OCI-LY3 (cell line): ENCODE data around the gene RRP7A.

Experiments used
- H2AFZ ChIP-seq: fragments of 200-600, 300-600 bp; shearing (Covaris generic); 2 replicates; pipeline ENCODE4 v1.6.0; 2014; ENCODE audit warnings: antibody characterized with exemption, low read depth, low read length
- H3K27ac ChIP-seq: fragments of 200-600, 300-600 bp; sonication (generic); 2 replicates; pipeline ENCODE4 v1.5.1; 2014; ENCODE audit warnings: mild to moderate bottlenecking, low read length, moderate library complexity, mixed read lengths
- H3K27me3 ChIP-seq: fragments of 200-600, 300-600 bp; sonication (generic); 2 replicates; pipeline ENCODE4 v1.6.1; 2014; ENCODE audit warnings: low read depth, low read length, mixed read lengths
- H3K36me3 ChIP-seq: fragments of 200-600, 300-600 bp; sonication (generic); replicated peaks from 2 replicates; pipeline ENCODE3; 2014; ENCODE audit warnings: low read depth, low read length, mixed read lengths
- H3K4me1 ChIP-seq: fragments of 300-600, 200-600 bp; sonication (generic); 2 replicates; pipeline ENCODE4 v1.6.1; 2014; ENCODE audit warnings: low read length, mixed read lengths
- H3K4me2 ChIP-seq: fragments of 200-600, 300-600 bp; sonication (generic); 2 replicates; pipeline ENCODE4 v1.6.1; 2014; ENCODE audit warnings: low read length, mixed read lengths
- H3K4me3 ChIP-seq: fragments of 300-600, 200-600 bp; sonication (generic); 2 replicates; pipeline ENCODE4 v1.5.1; 2014; ENCODE audit warnings: antibody characterized with exemption, mild to moderate bottlenecking, low read length, moderate library complexity
- H3K79me2 ChIP-seq: fragments of 300-600, 200-600 bp; shearing (Covaris generic); 2 replicates; pipeline ENCODE4 v1.6.1; 2014; ENCODE audit warnings: mild to moderate bottlenecking, low read length, mixed read lengths
- H3K9ac ChIP-seq: fragments of 300-600, 200-600 bp; shearing (Covaris generic); 2 replicates; pipeline ENCODE4 v1.6.0; 2014; ENCODE audit warnings: mild to moderate bottlenecking, low read length, moderate library complexity
- H3K9me3 ChIP-seq: fragments of 200-600, 300-600 bp; shearing (Covaris generic); 2 replicates; pipeline ENCODE4 v1.6.1; 2014; ENCODE audit warnings: low read length, mixed read lengths; ENCODE audit not compliant: insufficient read depth
- H4K20me1 ChIP-seq: fragments of 200-600, 300-600 bp; sonication (generic); 2 replicates; pipeline ENCODE4 v1.6.1; 2016; ENCODE audit warnings: low read length, mixed read lengths; ENCODE audit not compliant: insufficient read depth
- EZH2phosphoT487 ChIP-seq: fragments of 200-600 bp; shearing (Covaris generic); IDR thresholded peaks from 2 replicates; pipeline ENCODE4 v1.6.1; 2018; ENCODE audit warnings: antibody characterized with exemption, mixed run types, low read depth
- TF ChIP-seq, protein P1 (sequence below): fragments of 200-600, 300-600 bp; sonication (generic); IDR thresholded peaks from 2 replicates; pipeline ENCODE4 v1.5.1; 2014; ENCODE audit warnings: antibody characterized with exemption, low read length, low read depth

Gene RRP7A

GRCh38 chr22:42472671-42473070 lies 46.9 kb downstream of the RRP7A start:
- Histone ChIP-seq H2AFZ (no peak overlapping the region), H3K4me1 (no peaks in the 10 kb centered on the region), H3K9me3 (no peaks in the 10 kb centered on the region), H3K9ac (no peak overlapping the region), H3K27ac (no peak overlapping the region), H3K36me3 (no peaks in the 10 kb centered on the region), H3K4me3 (no peak overlapping the region), H3K4me2 (no peak overlapping the region), H3K79me2 (no peaks in the 10 kb centered on the region), H4K20me1 (no peaks in the 10 kb centered on the region), H3K27me3 (peaks cover 31% of the 10 kb centered on the region)
- TF ChIP-seq, protein P1, sequence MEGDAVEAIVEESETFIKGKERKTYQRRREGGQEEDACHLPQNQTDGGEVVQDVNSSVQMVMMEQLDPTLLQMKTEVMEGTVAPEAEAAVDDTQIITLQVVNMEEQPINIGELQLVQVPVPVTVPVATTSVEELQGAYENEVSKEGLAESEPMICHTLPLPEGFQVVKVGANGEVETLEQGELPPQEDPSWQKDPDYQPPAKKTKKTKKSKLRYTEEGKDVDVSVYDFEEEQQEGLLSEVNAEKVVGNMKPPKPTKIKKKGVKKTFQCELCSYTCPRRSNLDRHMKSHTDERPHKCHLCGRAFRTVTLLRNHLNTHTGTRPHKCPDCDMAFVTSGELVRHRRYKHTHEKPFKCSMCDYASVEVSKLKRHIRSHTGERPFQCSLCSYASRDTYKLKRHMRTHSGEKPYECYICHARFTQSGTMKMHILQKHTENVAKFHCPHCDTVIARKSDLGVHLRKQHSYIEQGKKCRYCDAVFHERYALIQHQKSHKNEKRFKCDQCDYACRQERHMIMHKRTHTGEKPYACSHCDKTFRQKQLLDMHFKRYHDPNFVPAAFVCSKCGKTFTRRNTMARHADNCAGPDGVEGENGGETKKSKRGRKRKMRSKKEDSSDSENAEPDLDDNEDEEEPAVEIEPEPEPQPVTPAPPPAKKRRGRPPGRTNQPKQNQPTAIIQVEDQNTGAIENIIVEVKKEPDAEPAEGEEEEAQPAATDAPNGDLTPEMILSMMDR = no peak
- TF ChIP-seq EZH2phosphoT487 = no peak

GRCh38 chr22:42471441-42471840 lies 48.2 kb downstream of the RRP7A start:
- no peak overlapping the region for H2AFZ ChIP-seq
- TF ChIP-seq EZH2phosphoT487 = no peak
- TF ChIP-seq, protein P1 = no peak
- peaks cover 35% of the 10 kb centered on the region for H3K27me3 ChIP-seq
- H3K4me1 ChIP-seq = no peaks in the 10 kb centered on the region
- no peaks in the 10 kb centered on the region for H4K20me1 ChIP-seq
- no peaks in the 10 kb centered on the region for H3K79me2 ChIP-seq
- no peaks in the 10 kb centered on the region for H3K36me3 ChIP-seq
- no peak overlapping the region for H3K4me2 ChIP-seq
- H3K4me3 ChIP-seq = no peak overlapping the region
- H3K9me3 ChIP-seq = no peaks in the 10 kb centered on the region
- H3K9ac ChIP-seq = no peak overlapping the region
- H3K27ac ChIP-seq = no peak overlapping the region

DNA sequence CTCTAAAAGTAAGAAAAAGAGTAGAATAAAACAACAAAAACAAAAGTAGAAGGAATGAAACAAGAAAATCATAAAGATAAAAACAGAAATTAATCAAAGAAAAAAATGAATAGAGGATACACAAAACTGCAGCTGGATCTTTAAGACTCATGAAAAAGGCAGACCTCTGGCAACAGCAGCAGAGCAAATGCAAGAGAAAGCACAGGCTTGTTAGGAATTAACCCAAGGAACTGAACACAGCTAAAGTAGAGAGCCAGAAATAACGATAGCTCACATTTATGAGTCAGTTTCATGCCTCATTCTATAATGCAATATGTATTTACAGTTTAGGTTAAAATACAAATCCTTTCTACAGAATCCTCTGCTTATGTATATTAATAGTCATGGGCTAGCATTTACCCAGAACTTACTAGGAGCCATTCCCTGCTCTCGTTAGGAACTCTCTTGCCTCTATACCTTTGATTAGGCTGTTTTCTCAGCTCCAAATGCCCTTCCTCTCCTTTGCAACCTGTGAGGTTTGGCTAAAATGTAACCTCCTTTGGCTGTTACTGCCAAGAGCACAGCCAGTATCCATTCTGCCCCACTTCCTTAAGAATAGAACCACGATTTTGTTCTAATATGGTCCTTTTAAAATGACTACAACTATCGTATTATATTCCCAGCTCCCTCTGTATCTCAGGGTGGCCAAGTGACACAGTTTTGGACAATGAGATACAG lies 49.1 kb downstream of the RRP7A start:
- Histone ChIP-seq H3K79me2 (no peaks in the 10 kb centered on the region), H3K36me3 (no peaks in the 10 kb centered on the region), H4K20me1 (no peaks in the 10 kb centered on the region), H3K9me3 (no peaks in the 10 kb centered on the region), H3K4me3 (no peak overlapping the region), H2AFZ (no peak overlapping the region), H3K27ac (no peak overlapping the region), H3K9ac (no peak overlapping the region), H3K27me3 (peaks cover 36% of the 10 kb centered on the region), H3K4me1 (no peaks in the 10 kb centered on the region), H3K4me2 (no peak overlapping the region)
- TF ChIP-seq, protein P1 = no peak
- no peak for TF ChIP-seq EZH2phosphoT487

DNA sequence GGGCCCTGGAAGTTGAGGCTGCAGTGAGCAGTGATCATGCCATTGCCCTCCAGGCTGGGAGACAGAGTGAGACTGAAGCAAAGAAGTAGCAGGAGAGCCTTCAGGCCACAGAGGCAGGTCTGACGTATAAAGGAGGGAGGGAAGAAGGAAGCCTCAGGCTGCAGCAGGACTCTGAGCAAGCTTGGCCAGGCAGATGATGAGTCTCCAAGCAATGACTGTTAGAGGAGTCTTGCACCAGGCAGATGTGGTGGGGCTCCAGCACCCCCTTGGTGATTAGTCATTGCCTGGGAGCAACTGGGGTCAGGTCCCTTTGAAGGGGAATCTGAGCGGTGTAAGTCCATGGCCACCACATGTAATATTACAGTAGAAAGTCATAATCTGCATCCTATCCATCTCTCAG lies 50.8 kb downstream of the RRP7A start:
- H3K9me3 ChIP-seq = no peaks in the 10 kb centered on the region
- H3K27ac ChIP-seq = no peak overlapping the region
- H3K9ac ChIP-seq = no peak overlapping the region
- H3K4me3 ChIP-seq = no peak overlapping the region
- H3K4me1 ChIP-seq = no peaks in the 10 kb centered on the region
- no peak overlapping the region for H2AFZ ChIP-seq
- H3K4me2 ChIP-seq = no peak overlapping the region
- H3K79me2 ChIP-seq = no peaks in the 10 kb centered on the region
- H3K36me3 ChIP-seq = no peaks in the 10 kb centered on the region
- H4K20me1 ChIP-seq = no peaks in the 10 kb centered on the region
- H3K27me3 ChIP-seq = peaks cover 39% of the 10 kb centered on the region
- TF ChIP-seq EZH2phosphoT487 = no peak
- TF ChIP-seq, protein P1 = no peak
